Activated CD8-positive, alpha-beta memory T cell treated with anti-CD3 and anti-CD28 coated beads, Interleukin-2, amount 50 U/mL, for 24 hours (primary cell): ENCODE data around the gene CHI3L1.

Experiments used
- DNase-seq: peaks from one replicate; pipeline ENCODE4 v3.0.0-alpha.2; 2020; ENCODE audit errors: extremely low read depth

The CHI3L1 gene

DNA sequence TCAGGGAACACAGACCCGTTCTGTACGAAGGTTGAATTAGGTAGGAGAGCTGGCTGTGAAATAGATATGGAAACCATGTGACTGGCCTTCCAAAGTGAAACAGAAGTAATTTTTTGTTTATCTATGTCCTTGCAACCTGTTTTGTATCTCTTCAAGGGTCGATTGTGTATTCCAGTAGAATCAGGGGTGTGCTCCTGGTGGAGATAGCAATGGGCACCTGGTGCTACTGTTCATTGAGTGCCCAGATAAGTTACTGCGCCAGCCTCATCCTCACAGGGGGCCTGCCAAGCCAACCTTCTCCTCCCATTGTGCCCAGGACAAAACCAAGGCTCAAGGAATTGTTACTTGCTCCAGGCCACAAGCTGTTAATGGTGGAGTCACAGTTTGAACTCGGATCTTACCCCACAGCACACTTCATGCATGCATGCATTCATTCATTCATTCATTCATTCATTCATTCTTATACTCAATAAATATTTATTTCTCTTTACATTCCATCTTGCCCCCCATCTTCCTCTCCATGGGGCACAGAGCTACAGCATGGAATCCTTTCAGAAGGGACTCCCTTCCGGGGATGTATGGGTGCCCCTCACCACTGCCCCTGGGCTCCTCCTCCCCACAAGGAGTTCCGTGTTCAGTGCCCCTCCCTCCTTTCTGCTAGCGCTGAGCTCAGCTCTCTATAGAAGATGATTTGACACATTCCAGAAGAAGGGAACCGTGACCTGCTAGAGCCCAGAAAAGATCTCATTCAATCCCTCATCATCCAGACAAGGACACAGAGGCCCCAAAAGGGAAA is 34.9 kb downstream of the CHI3L1 start:
- DNase-seq = no peak

DNA sequence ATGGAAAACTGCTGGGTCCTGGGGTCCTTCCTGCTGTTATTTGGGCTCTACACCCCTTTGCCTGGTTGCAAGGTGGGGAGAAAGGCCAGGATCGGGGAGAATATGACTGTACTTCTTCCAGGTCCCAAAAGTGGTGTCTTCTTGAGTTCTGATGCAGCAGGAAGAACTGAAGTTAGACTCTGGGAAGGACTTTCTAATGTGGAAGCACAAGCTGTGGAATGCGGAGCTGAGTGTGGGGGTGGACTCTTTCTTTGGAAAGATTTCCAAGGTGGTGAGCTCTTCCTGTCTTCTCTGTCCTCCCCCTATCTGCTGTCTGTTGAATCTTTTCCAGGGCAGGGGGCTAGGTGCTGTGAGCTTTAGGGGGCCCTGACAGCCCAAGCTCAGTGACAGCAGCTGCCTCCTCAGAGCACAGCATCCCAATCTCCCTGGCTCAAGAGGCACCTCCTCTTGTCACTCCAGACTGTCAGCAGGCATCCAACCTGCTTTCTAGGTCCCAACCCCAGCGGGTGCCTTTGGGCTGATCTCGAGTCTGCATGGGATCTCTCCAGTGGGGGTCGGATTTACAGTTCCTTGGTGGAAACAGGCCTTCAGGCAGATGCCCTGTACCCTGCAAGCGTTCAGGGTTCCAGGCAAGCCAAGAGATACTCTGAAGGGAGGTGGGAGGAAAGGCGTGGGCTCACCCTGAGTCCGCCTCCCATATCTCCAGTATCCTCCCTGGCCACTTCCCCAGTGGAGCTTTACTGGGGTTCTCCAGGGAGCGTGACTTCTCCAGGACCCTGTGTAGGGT is 35.8 kb downstream of the CHI3L1 start:
- DNase-seq = no peak

DNA sequence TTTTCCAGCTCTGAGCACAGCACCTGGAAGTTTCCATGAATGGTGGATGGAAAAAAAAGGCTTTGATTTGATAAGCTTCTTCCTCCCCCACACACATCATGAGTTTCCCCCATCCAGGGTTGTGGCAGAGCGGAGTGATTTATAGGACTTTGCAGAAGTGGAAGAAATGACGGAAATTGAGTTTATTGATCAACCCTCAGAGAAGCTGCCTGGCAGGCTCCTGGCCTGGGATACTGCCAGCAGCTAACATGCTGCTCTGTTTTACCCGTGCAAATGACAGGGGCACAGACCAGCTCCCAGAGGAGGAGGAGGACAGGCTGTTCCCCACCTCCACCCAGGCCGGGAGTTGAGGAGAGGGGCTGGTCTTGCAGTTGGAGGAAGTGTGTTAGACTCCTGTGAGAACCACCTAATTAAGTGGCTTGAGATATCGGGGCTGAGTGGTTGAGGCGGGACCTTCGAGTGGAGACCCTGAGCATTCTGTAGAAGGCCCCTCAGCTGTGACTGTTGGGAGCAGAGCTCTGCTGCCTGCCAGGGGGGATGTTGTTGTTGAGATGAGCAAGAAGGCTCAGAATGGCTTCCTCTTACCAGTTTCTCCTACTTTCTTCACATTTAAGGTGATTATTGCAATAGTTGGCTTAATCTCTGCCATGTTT is 37.2 kb downstream of the CHI3L1 start:
- DNase-seq = no peak

DNA sequence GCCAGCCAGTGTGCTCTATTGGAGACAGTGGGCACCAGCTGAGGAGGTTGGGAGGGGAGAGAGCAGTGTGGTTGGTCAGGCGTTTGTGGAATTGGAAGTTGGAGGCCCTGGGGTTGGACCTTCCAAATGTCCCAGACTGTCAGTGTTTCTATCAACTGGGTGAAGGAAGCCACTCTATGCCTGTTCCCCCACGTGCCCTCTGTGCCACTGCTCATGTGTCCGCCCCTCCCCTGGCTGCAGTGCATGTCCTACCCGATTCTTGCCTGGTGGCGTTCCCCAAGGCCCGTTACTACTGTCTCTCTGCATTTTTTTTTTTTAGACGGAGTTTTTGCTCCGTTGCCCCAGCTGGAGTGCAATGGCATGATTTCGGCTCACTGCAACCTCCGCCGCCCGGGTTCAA is 37.9 kb downstream of the CHI3L1 start:
- DNase-seq = no peak

DNA sequence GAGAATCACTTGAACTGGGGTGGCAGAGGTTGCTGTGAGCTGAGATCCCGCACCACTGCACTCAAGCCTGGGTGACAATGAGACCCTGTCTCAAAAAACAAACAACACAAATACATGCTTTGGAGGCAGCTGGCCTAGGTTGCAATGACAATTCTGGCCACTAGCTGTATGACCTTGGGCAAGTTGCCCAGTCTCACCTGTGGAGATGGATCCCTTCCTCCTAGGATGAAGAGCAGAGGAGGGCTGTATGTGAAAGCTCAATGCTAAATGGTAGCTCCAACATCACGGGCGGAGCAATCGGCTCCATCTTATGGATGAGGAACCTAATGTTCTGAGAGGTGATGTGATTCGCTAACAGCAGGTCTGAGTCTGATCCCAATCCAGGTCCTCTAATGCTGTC is 38.4 kb downstream of the CHI3L1 start:
- no peak for DNase-seq

DNA sequence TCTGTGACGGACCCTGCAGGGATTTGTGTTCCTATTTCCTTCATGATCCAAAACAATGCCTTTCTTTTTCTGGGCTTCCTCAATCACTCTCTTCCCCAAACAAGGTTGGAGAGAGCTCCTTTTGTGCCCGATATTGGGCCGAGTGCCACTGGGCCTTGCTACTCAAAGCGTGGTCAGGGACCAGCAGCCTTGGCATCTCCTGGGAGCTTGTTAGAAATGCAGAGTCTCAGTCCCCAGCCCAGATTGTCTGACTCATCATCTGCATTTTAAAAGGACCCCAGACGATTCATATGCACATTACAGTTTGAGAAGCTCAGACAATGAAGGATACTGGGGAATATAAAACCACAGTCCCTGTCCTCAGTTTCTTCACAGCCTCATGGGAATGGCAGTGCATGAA is 39.1 kb downstream of the CHI3L1 start:
- DNase-seq = no peak

DNA sequence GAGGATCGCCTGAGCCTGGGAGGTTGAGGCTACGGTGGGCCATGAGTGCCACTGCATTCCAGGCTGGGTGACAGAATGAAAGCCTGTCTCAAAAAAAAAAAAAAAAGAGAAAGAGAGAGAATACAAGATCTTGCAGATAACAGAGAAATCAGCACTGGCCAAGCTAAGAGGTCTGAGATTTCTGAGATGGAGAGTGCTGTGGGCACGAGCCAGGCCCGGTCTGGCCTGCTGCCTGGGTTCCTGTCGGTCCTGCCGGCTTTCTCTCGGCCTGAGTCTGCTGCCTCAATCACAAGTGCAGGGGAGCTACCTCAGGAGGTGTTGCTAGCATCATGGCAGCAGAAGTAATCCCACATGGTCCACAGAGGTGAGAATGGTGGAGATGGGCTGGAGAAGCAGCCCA is 40.0 kb downstream of the CHI3L1 start:
- no peak for DNase-seq

DNA sequence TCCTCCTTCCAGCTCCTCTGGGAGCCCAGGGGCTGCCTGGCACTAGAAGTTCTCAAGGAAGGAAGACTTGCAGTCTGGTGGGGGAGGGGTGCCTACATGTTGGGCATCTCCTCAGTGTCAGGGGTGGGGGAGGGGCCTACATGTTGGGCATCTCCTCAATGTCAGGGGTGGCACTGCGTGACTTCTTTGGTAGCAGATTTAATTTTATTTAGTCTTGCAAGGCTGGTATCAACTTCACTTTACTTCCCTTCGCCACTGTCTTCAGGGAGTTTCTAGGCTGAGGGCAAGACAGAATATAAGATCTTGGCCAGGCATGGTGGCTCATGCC is 40.5 kb downstream of the CHI3L1 start:
- DNase-seq = no peak

DNA sequence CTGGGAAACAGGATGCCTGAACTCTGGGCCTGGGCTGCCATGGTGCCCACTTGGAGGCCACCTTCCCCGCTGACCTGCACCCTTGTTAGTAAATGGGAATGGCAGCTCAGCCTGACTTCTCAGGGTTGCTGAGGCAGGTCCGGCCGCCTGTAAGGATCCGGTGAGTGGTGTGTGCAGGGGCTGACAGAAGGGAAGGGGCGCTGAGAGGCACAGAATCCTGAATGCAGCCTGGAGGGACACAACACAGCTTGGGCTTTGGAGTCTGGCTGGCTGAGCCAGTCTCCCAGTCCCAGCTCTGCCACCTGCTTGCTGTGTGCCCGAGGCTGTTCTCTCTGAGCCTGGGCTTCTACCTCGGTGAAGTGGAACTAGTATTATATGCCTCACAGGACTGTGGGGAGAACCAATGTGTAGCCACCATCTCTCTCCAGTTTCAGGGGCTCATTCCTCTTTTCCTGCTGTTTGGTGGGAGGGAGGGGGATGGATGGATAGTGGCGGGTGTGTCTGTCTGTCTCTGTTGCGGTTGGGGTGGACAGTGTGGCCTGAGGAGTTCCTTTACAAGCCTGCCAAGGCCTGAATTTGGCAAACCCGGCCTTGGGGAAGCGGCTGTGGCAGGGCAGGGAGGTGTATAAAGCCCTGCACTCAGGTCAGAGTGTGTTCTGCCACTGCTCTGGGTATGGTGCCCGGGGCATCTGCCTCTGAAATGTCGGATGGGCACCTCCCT is 41.0 kb downstream of the CHI3L1 start:
- no peak for DNase-seq

DNA sequence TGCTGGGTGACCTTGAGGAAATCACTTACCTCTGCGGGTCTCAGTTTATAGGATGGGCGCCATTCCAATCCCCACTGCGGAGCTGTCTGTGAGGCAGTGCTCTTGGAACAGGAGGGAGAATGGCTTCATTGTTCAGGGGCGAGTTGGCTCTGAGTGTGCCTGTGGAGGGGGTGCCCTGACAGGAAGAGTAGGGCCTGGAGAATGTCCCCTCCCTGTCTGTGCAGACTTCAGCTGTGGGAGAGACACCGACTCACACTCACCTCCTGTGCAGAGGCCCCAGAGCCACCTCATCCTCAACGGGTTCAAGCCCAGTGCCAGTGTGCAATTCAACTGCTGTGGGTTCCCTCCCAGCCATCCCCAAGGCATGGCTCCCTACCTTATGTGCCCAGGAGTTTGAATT is 41.8 kb downstream of the CHI3L1 start:
- DNase-seq = no peak

DNA sequence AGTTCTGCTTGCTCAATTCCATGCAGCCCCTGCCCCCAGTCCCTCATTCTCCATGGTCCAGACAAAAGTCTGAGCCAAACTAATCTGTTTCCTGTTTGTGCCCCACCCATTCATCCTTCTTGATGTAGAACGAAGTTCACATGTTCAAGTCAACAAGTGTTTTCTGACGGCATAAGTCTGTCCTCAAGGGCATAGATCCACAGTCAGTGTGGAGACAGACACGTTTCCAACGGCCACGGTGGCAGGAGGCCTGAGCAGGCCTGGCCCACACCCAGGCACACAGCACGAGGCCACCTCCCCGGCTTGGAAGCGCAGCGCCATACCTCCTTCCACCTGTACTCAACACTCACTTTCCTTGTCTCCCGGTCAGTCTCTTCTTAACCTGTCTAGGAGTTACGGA is 42.9 kb downstream of the CHI3L1 start:
- no peak for DNase-seq

DNA sequence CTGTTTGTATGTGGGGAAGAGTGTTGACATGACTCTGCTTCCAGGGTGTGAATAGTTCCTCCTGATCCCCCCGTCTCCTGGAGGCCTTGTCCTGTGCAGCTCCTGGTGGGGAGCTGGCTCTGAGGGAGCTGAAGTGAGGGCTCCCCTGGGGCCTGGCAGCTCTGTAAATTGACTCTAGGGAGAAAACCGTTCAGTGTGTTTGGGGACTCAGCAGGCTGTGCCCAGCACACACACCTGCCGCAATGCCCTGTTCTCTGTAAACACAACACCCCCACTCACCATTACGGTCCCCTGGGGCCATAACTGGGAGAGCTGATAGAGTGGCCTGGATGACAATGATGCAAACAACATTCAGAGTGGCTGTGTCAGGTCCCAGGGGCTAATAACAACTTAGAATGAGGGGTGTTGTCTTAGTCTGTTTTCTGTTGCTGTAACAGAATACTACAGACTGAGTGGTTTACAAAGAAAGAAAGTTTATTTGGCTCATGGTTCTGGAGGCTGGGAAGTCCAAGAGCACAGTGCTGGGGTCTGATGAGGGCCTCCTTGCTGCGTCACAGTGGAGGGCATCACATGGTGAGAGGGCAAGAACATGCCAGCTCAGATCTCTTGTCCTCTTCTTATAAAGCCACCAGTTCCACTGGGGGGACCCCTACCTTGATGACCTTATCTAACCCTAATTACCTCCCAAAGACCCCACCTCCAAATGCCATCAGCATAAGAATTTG is 43.7 kb downstream of the CHI3L1 start:
- no peak for DNase-seq

DNA sequence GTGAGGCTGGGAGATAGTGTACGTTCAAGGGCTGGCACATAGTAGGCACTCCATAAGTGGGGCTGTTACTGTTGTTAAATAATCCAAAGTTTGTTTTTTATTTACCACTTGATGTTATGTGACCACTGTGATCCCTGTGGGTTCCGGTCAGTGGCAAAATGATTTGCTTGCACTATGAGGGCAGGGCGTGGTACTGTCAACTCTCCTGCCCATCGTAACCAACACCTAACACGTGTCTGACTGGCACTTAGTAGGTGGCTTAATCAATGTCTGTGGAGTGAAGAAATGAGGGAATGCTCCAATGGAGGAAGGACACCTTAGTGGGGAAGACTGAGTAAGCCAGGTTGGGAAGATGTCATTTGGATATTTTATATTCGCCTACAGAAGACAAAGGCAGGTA is 44.4 kb downstream of the CHI3L1 start:
- no peak for DNase-seq

DNA sequence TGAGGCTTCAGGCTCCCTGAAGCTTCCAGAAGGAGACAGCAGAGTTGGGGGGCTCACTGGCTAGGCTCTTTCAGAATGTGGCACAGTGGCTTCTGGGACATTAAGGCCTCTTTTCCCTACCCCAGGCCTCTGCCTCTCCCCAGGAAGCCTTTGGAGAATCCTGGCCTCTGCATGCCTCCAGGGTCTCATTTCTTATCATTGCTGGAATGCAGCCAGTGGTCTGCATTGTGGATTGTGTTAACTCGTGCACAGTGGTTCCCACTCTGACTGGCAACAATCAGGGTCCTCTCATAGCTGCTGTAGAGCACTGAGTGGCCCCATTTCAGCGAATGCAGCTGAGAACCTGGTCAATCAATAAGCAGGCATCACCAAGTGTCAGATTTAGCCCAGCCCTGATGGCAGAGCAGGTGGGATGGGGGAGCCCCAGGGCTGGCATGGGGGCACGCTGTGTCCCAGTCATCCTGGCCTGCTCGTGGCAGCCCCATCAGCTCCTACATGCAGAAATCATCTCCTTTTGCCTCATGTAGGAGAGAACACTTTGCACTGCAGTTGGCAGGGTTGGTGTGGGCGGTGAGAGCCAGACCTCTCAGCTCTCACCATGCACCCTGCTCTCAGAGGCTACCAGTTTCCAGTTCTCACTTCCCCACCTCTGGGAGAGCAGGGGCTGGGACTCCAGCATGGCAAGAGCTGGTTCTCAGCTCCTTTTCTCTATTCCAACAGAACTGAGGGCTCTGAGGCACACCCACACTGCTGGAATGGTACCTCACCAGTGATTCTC is 45.6 kb downstream of the CHI3L1 start:
- no peak for DNase-seq

DNA sequence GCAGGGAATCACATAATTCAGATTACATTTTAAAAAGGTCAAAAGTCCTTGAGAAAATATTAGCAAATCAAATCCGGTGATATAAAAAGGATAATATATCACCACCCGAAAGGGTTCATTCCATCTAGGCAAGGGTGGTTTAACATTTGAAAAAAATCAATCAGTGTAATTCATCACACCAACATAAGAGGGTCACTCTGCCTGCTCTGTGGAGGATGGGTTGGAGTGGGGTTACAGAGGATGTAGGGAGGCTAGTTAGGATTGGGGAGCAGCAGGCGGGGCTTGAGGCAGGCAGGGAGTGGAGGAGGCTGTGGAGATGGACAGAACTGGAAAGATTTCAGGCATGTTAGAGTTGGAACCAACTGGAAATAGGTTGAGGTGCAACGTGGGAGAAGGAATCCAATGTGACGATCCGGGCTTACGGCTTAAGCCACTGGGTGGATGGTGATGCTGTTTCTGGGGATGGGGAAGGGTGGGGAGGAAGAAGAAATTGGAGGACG is 46.5 kb downstream of the CHI3L1 start:
- no peak for DNase-seq

DNA sequence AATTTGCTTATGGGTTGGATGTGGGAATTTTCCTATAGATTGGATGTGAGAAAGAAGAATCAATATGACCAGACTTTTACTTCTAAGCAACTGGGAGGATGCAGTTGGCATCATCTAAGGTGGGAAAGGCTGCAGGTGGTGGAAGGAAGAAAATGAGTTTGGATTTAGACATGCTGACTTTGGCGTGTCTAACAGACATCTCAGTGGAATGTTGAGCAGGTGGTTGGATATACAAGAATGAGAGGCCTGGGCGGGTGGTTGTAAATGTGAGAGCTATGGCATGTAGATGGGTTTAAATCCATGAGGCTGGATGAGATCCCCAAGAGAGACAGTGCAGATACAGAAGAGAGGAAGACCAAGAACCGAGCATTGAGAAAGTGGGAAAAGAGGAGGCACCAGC is 48.4 kb downstream of the CHI3L1 start:
- DNase-seq = no peak

DNA sequence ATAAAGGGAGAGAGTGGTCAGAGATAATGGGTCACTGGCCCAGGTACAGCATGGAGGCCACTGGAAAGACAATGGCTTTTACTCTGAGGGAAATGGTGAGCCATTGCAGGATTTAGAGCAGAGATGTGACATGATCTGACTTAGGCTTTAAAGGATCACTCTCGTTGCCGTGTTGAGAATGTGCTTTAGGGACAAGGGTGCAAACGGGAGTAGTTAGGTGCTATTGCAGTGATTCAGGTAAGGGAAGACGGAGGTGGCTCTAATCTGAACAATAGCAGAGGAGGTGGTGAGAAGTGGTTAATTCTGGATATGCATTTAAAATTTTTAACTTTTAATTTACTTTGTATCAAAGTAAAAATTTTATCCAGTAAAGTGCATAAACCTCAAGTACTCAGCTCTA is 49.2 kb downstream of the CHI3L1 start:
- no peak for DNase-seq

DNA sequence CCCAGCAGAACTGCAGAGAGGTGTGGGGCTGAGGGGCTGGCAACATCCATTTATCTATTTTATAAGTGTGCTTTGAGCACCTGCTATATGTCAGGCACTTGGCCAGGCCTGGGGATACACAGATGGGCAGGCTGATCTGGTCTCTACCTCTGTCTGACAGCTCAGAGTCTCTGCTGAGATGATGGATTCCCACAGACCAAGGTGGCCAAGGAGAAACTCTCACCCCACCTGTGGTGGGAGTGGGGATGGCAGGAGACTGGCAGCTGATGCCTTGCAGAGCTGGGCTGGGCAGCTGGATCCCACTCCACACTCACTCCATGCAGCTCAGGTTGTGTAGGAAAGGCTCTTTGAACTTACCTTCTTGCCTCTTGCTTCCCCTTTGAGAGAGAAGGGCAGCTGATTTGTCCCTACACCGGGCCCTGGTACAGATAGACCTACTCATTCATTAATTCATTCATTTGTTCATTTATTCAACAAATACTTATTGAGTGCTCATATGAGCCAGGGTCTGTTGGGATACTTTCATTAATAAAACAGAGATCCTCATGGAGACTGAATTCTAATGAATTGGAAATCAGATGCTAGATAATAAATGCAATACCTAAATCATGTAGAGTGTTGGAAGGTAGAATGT is 50.0 kb downstream of the CHI3L1 start:
- DNase-seq = no peak

DNA sequence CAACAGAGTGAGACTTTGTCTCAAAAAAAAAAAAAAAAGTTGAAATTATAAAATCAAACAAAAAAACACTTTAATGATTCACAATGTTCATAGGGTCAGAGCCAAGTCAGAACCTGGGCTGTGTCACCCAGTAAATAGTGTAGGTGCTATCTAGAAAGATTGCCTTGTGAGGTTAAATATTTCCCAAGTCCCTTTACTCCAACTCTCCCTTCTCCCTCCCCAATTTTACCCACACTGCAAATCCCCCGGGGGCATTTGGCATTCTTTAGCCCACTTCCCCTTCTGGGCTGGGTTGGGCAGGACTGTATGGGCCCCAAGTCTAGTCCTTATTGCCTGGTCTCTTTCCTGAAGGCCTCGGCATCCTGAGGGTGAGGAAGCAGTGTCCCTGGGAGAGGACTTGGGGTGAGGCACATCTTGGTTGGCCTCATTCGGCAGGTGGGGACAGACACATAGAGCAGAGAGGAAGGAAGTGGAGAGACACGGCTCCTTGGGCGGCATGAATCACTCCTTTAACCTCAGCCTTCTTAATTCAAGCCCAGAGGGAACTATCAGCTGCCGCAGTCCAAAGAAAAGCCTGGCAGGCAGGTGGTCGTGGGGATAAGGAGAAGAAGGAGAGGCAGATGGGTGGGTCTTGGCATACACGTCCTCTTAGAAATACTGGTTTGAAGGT is 50.7 kb downstream of the CHI3L1 start:
- DNase-seq = no peak
